Stimulated activated CD8-positive, alpha-beta memory T cell treated with anti-CD3 and anti-CD28 coated beads, Interleukin-15, amount 100 ng/mL, for 24 hours (primary cell): ENCODE results near the gene HHAT.

Source experiments
- DNase-seq: peaks from one replicate; pipeline ENCODE4 v3.0.0-alpha.2; 2020; ENCODE audit warnings: low read depth

HHAT gene

GRCh38 chr1:210685295-210685650 is 356.6 kb downstream of the HHAT start:
- no peak for DNase-seq

GRCh38 chr1:210686841-210687240 is 358.1 kb downstream of the HHAT start:
- DNase-seq: no peak

GRCh38 chr1:210687582-210688279 is 359.0 kb downstream of the HHAT start:
- no peak for DNase-seq

GRCh38 chr1:210688512-210689234 is 360.0 kb downstream of the HHAT start:
- no peak for DNase-seq

GRCh38 chr1:210689826-210690225 is 361.1 kb downstream of the HHAT start:
- no peak for DNase-seq

GRCh38 chr1:210690236-210690635 is 361.5 kb downstream of the HHAT start:
- no peak for DNase-seq

GRCh38 chr1:210691039-210691610 is 362.4 kb downstream of the HHAT start:
- no peak for DNase-seq

GRCh38 chr1:210692796-210693195 is 364.1 kb downstream of the HHAT start:
- DNase-seq: no peak

GRCh38 chr1:210695026-210695425 is 366.3 kb downstream of the HHAT start:
- DNase-seq: no peak

GRCh38 chr1:210696709-210697108 is 368.0 kb downstream of the HHAT start:
- no peak for DNase-seq

- DNase-seq: no peak
These were observed 368.5 kb downstream of the HHAT start for GRCh38 chr1:210697185-210697584.

GRCh38 chr1:210698661-210699060 is 370.0 kb downstream of the HHAT start:
- no peak for DNase-seq

- no peak for DNase-seq
These were observed 371.4 kb downstream of the HHAT start for GRCh38 chr1:210700083-210700482.

GRCh38 chr1:210700511-210700910 is 371.8 kb downstream of the HHAT start:
- no peak for DNase-seq

- DNase-seq: no peak
These were observed 373.8 kb downstream of the HHAT start for GRCh38 chr1:210702506-210702905.

GRCh38 chr1:210703593-210703992 is 374.9 kb downstream of the HHAT start:
- DNase-seq: no peak

- no peak for DNase-seq
These were observed 376.4 kb downstream of the HHAT start for GRCh38 chr1:210705086-210705485.

- no peak for DNase-seq
These were observed 377.5 kb downstream of the HHAT start for GRCh38 chr1:210706246-210706645.

- no peak for DNase-seq
These were observed 378.9 kb downstream of the HHAT start for GRCh38 chr1:210707300-210708240.

- DNase-seq: no peak
These were observed 381.0 kb downstream of the HHAT start for GRCh38 chr1:210709701-210710100.

GRCh38 chr1:210711825-210712612 is 383.3 kb downstream of the HHAT start:
- no peak for DNase-seq

- no peak for DNase-seq
These were observed 386.4 kb downstream of the HHAT start for GRCh38 chr1:210715072-210715471.
